Measurements from ENCODE around the gene SLC16A4. TPM values are rescaled to one million over a fixed set of nuclear protein-coding genes. Genes with fewer than 3 reads are reported as not detected.

Gene SLC16A4
- total and polyA plus RNA-seq, 10 of the 15 experiments (the other 5 are each of a cell fraction or from before 2014, with no cell fraction given), result 0.13 to 2.2 (median 0.26) TPM; not detected in 1

- Histone ChIP-seq H4K20me1 (ENCODE audit: control insufficient read depth, insufficient read depth) (peaks cover 6% of the 10 kb centered on the region; the same call in 1 of the 2 replicates), H3K27me3 (replicated peaks in 1 of 2; ENCODE audit: control insufficient read depth in 2 of 2, insufficient read depth in 2 of 2, low read length in 1 of 2) (no peaks in the 10 kb centered on the region), H2AFZ (ENCODE audit: control insufficient read depth, low read depth, low read length) (no peak overlapping the region), H3K27ac (ENCODE audit: control insufficient read depth, insufficient read depth) (no peak overlapping the region), H3K4me2 (ENCODE audit: control insufficient read depth, insufficient read depth) (peak overlapping the region; percentile 75), H3K79me2 (ENCODE audit: control insufficient read depth, insufficient read depth, low read length) (peaks cover 99% of the 10 kb centered on the region), H3K36me3 (ENCODE audit: control insufficient read depth in 2 of 2, insufficient read depth in 2 of 2, low read length in 1 of 2) (peaks cover 13 to 25% of the 10 kb centered on the region in 2 experiments), H3K9ac (ENCODE audit: control insufficient read depth, insufficient read depth, low read length) (no peak overlapping the region), H3K9me3 (replicated peaks; ENCODE audit: control insufficient read depth, insufficient read depth, low read length) (no peaks in the 10 kb centered on the region), H3K4me1 (ENCODE audit: control insufficient read depth, insufficient read depth, low read length) (peaks cover 11% of the 10 kb centered on the region), H3K4me3 (peak overlapping the region; percentile 83)
- ChIA-PET RAD21 (ENCODE audit: unreplicated experiment) (interaction anchor here (1.1 kb wide), 1 partner anchor 142 kb away, joined by 3 read pairs; no protein-coding TSS in a partner anchor), CTCF (interaction anchor here (1.0 to 1.4 kb wide), 4 partner anchors 32 to 140 kb away, joined by 3 to 4 read pairs (median 3); partner anchors contain the start of gene LAMTOR5), SMC1A (ENCODE audit: uncharacterized antibody, unreplicated experiment) (interaction anchor here (1.1 to 3.6 kb wide), 3 partner anchors 41 to 137 kb away, joined by 3 to 16 read pairs (median 6); no protein-coding TSS in a partner anchor), POLR2A (interaction anchor here (1.3 to 1.8 kb wide), 2 partner anchors 40 to 64 kb away, joined by 3 to 7 read pairs; no protein-coding TSS in a partner anchor)
- FAIRE-seq (peak; percentile 69), ATAC-seq (no peak), DNase-seq (ENCODE audit: low read depth, low spot score) (no peak)
- 62% methylated on average over 3 of the region's 3 CpGs for WGBS (ENCODE audit: insufficient coverage, insufficient replicate concordance, low lambda C conversion rate, missing lambda C conversion rate)
- no TSS peak for BruUV-seq (replicated peaks)
- TF ChIP-seq ESRRA (IDR thresholded peaks at IDR 0.05; ENCODE audit: low read length) (no peak), NFXL1 (IDR thresholded peaks at IDR 0.05; ENCODE audit: borderline replicate concordance) (no peak)
- in situ Hi-C loops (cut with MboI) (no loop called here), intact Hi-C loops (cut with micrococcal nuclease; ENCODE audit: unreplicated experiment) (no loop called here)
These were observed 46.7 kb downstream of the SLC16A4 start for GRCh38 chr1:110344152-110344551.

- peak overlapping the region; percentile 83 for H3K4me3 ChIP-seq
- RAD21 ChIA-PET (ENCODE audit: unreplicated experiment), result no interaction called here
- POLR2A ChIA-PET, result interaction anchor here (1.3 to 1.8 kb wide), 2 partner anchors 41 to 65 kb away, joined by 3 to 7 read pairs; no protein-coding TSS in a partner anchor
- H2AFZ ChIP-seq (ENCODE audit: control insufficient read depth, low read depth, low read length), result no peak overlapping the region
- H3K27me3 ChIP-seq (replicated peaks in 1 of 2; ENCODE audit: control insufficient read depth in 2 of 2, insufficient read depth in 2 of 2, low read length in 1 of 2), result no peaks in the 10 kb centered on the region
- 16% methylated on average over 2 of the region's 2 CpGs for WGBS (ENCODE audit: insufficient coverage, insufficient replicate concordance, low lambda C conversion rate, missing lambda C conversion rate)
- peaks cover 90% of the 10 kb centered on the region for H3K79me2 ChIP-seq (ENCODE audit: control insufficient read depth, insufficient read depth, low read length)
- SMC1A ChIA-PET (ENCODE audit: uncharacterized antibody, unreplicated experiment), result interaction anchor here (0.6 to 3.6 kb wide), 5 partner anchors 14 to 436 kb away, joined by 3 to 16 read pairs (median 4); no protein-coding TSS in a partner anchor
- peaks cover 13 to 25% of the 10 kb centered on the region in 2 experiments for H3K36me3 ChIP-seq (ENCODE audit: control insufficient read depth in 2 of 2, insufficient read depth in 2 of 2, low read length in 1 of 2)
- H3K9ac ChIP-seq (ENCODE audit: control insufficient read depth, insufficient read depth, low read length), result 0 out of 2 replicates have a peak overlapping the region, but pooled peaks have one; percentile 58
- H3K4me2 ChIP-seq (ENCODE audit: control insufficient read depth, insufficient read depth), result peak overlapping the region; percentile 75; the same call in 1 of the 2 replicates
- CTCF ChIA-PET, result interaction anchor here (1.0 to 1.4 kb wide), 3 partner anchors 33 to 136 kb away, joined by 3 to 4 read pairs (median 3); partner anchors contain the start of gene LAMTOR5
- DNase-seq (ENCODE audit: low read depth, low spot score) (no peak), ATAC-seq (no peak), FAIRE-seq (no peak)
- no TSS peak for BruUV-seq (replicated peaks)
- H3K9me3 ChIP-seq (replicated peaks; ENCODE audit: control insufficient read depth, insufficient read depth, low read length), result no peaks in the 10 kb centered on the region
- in situ Hi-C loops (cut with MboI), result no loop called here
- intact Hi-C loops (cut with micrococcal nuclease; ENCODE audit: unreplicated experiment), result no loop called here
- peaks cover 11% of the 10 kb centered on the region for H3K4me1 ChIP-seq (ENCODE audit: control insufficient read depth, insufficient read depth, low read length)
- no peak overlapping the region; the same call in 1 of the 2 replicates for H3K27ac ChIP-seq (ENCODE audit: control insufficient read depth, insufficient read depth)
- peaks cover 6% of the 10 kb centered on the region; the same call in 1 of the 2 replicates for H4K20me1 ChIP-seq (ENCODE audit: control insufficient read depth, insufficient read depth)
- TF ChIP-seq CBX3 (IDR thresholded peaks at IDR 0.05; ENCODE audit: borderline replicate concordance, low read depth), result no peak
- no peak for TF ChIP-seq RELA (IDR thresholded peaks at IDR 0.05; ENCODE audit: borderline replicate concordance, partially characterized antibody)
- TF ChIP-seq ZSCAN29 (IDR thresholded peaks at IDR 0.05), result no peak
- no peak for TF ChIP-seq SIX5 (IDR thresholded peaks at IDR 0.05; ENCODE audit: low read depth, low read length, severe bottlenecking)
- no peak for TF ChIP-seq RUNX3 (IDR thresholded peaks at IDR 0.05; ENCODE audit: low read length)
- TF ChIP-seq E2F8 (IDR thresholded peaks at IDR 0.05; ENCODE audit: low read depth, partially characterized antibody), result no peak
- TF ChIP-seq SUPT20H (IDR thresholded peaks at IDR 0.05; ENCODE audit: borderline replicate concordance, control insufficient read depth, low read depth, low read length), result no peak
- no peak for TF ChIP-seq CBFB (IDR thresholded peaks at IDR 0.05; ENCODE audit: low read depth)
- TF ChIP-seq MEF2B (IDR thresholded peaks at IDR 0.05; ENCODE audit: partially characterized antibody, poor library complexity, severe bottlenecking), result no peak
- TF ChIP-seq RELB (IDR thresholded peaks at IDR 0.05; ENCODE audit: low read depth), result no peak
These were observed 47.6 kb downstream of the SLC16A4 start for GRCh38 chr1:110343249-110343648.
